ENCODE results near the gene HAS3.

HAS3 gene

DNA sequence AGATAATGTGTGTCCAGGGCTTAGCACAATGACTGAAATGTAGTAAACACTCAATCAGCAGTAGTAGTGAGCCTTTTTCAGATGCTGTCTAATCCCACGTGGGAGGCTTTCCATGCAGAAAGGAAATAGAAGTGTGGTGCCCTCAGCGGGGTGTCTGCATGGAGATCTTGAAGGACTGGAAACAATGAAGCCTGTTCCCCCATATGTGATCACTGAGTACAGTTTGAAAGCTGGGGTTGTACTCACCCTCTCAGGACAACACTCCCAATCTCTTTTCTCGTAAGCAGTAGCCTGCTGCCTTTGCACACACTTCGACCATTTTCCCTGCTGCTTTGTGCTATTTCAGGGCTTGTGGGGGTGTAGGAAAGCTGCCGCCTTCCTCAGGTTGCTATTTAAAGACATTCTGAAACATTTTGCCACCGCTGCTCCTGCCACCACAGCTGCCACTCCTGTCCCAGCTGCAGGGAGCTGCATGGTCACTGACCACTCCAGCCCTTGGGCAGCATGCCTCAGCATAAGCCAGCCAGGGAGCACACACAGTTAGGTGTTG lies 40.6 kb upstream of the HAS3 start:
- H3K4me3 ChIP-seq (ENCODE audit: low read depth, low read length): no peak overlapping the region
- in situ Hi-C loops (cut with HindIII; ENCODE audit: low sequenced_read_pairs): no loop called here
- TF ChIP-seq, protein P1, sequence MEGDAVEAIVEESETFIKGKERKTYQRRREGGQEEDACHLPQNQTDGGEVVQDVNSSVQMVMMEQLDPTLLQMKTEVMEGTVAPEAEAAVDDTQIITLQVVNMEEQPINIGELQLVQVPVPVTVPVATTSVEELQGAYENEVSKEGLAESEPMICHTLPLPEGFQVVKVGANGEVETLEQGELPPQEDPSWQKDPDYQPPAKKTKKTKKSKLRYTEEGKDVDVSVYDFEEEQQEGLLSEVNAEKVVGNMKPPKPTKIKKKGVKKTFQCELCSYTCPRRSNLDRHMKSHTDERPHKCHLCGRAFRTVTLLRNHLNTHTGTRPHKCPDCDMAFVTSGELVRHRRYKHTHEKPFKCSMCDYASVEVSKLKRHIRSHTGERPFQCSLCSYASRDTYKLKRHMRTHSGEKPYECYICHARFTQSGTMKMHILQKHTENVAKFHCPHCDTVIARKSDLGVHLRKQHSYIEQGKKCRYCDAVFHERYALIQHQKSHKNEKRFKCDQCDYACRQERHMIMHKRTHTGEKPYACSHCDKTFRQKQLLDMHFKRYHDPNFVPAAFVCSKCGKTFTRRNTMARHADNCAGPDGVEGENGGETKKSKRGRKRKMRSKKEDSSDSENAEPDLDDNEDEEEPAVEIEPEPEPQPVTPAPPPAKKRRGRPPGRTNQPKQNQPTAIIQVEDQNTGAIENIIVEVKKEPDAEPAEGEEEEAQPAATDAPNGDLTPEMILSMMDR (IDR thresholded peaks at IDR 0.05; ENCODE audit: low read depth, low read length): no peak
- DNase-seq (ENCODE audit: low read depth, low spot score): peak; percentile 42

DNA sequence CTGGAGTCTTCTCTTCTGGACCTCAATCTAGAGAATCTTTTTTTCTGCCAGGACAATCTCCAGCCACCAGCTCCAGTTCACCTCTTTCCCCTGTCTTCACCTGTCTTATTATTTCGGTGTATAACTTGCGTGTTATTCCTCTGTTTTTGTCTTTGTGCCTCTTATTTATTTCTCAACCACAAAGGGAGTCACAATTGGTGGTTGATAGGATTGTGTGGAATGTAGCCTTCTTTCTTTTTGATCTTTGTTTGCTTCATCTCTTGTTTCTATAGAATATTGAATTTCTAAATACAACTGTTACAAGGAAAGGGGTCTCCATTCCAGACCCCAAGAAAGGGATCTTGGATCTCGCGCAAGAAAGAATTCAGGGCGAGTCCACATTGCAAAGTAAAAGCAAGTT lies 35.9 kb upstream of the HAS3 start:
- TF ChIP-seq, protein P1 (IDR thresholded peaks at IDR 0.05; ENCODE audit: low read depth, low read length): no peak
- DNase-seq (ENCODE audit: low read depth, low spot score): no peak
- H3K4me3 ChIP-seq (ENCODE audit: low read depth, low read length): no peak overlapping the region
- in situ Hi-C loops (cut with HindIII; ENCODE audit: low sequenced_read_pairs): no loop called here

DNA sequence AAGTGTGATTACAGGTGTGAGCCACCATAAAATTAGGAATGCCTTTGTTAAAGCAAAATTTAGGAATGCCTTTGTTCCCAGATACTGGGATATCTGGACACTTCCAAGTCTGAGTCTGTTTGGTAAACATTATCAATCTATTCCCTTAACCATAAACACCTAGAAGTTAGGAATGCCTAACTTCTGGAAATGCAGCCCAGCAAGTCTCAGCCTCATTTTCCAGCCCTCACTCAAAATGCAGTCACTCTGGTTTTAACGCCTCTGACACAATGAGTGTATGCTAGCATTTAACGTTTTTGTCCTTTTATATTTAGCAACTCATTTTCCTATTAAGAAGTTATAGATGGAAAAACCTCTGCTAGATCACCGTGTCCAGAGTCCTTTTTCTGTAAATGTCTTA lies 34.4 kb upstream of the HAS3 start:
- no peak overlapping the region for H3K4me3 ChIP-seq (ENCODE audit: low read depth, low read length)
- TF ChIP-seq, protein P1 (IDR thresholded peaks at IDR 0.05; ENCODE audit: low read depth, low read length): no peak
- DNase-seq (ENCODE audit: low read depth, low spot score): no peak
- in situ Hi-C loops (cut with HindIII; ENCODE audit: low sequenced_read_pairs): no loop called here

DNA sequence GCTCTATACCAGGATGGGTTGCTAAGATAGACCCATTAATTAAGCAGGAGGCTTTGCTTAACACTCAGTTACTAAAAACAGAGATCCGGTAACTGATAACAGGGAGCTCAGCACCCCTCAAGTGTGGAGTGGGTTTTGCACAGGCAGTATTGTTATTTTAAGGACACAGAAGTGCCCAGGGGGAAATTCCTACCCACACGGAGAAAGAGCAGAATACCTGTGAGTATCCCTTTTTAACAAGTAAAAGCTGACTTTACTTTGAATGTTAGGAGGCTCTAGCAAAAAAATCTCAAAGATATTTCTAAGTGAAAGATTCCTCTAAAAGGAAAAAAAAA lies 32.8 kb upstream of the HAS3 start:
- no peak overlapping the region for H3K4me3 ChIP-seq (ENCODE audit: low read depth, low read length)
- TF ChIP-seq, protein P1 (IDR thresholded peaks at IDR 0.05; ENCODE audit: low read depth, low read length): no peak
- DNase-seq (ENCODE audit: low read depth, low spot score): no peak
- in situ Hi-C loops (cut with HindIII; ENCODE audit: low sequenced_read_pairs): no loop called here

DNA sequence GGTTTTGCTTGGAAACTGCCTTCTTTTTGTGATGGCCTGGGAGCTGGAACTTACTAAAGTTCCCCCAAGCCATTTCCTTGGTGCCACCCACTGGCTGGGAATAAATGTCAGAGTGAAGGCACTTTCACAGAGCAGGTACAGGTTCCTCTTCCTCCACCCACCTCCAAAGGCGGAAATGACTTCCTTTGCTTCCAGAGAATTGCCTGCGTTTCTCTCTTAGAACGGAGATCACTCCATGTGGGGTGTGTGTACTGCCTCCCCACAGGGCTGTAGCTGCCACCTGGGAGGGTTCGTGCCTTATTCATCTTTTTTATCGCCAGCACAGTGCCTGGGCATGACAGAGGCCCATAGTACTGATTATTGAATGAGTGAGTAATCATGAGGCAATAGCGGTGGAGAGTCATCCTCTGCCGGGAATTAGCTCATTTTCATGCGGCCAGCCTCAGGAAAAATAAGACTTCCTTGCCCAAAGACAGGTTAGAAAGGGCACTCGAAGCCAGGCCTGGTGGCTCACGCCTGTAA lies 32.2 kb upstream of the HAS3 start:
- DNase-seq (ENCODE audit: low read depth, low spot score): peak; percentile 90
- in situ Hi-C loops (cut with HindIII; ENCODE audit: low sequenced_read_pairs): no loop called here
- no peak overlapping the region for H3K4me3 ChIP-seq (ENCODE audit: low read depth, low read length)
- TF ChIP-seq, protein P1 (IDR thresholded peaks at IDR 0.05; ENCODE audit: low read depth, low read length): no peak

DNA sequence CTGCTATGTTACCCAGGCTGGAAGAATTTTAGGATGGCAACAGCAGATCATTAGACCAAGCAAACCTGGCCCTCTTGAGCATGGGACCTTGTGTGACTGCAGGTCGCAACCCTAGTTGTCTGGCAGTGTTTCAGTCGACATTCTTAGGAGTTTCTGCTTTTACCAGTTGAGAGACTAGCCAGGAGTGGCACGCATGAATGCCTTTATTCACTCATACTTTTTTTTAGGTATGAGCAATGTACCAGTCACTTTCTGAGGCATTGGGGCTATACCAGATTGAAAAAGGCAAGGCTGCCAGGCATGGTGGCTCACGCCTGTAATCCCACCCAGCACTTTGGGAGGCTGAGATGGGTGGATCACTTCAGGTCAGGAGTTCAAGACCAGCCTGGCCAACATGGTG lies 28.2 kb upstream of the HAS3 start:
- TF ChIP-seq, protein P1 (IDR thresholded peaks at IDR 0.05; ENCODE audit: low read depth, low read length): no peak
- in situ Hi-C loops (cut with HindIII; ENCODE audit: low sequenced_read_pairs): no loop called here
- DNase-seq (ENCODE audit: low read depth, low spot score): peak; percentile 71
- no peak overlapping the region for H3K4me3 ChIP-seq (ENCODE audit: low read depth, low read length)

DNA sequence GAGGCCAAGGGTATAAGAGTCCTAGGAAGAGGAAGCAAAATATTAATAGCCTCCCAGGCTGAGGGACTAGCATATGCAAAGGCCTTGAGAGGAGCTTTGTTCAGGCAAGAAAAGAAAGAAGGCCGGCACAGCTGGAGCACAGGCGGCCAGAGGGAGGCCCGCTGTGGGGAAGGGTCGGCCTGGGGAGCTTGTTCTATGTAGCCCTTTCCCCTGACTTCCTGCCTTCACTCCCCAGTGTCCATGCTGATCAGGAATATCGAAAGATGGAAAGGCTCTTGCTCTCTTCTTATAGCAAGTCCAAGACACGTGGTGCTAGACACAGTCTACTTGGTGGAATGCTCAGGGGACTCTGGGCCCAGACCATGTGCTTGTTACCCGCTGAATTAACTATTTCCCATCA lies 27.4 kb upstream of the HAS3 start:
- in situ Hi-C loops (cut with HindIII; ENCODE audit: low sequenced_read_pairs): no loop called here
- TF ChIP-seq, protein P1 (IDR thresholded peaks at IDR 0.05; ENCODE audit: low read depth, low read length): no peak
- no peak for DNase-seq (ENCODE audit: low read depth, low spot score)
- H3K4me3 ChIP-seq (ENCODE audit: low read depth, low read length): no peak overlapping the region

Measured in astrocyte of the spinal cord (primary cell).